HG03196 (cell line): ENCODE measurements around the gene DNMBP.
A peak's percentile ranks its signal among the peaks of the same experiment; 100 is the strongest.
"Not testable (repeated sequence)": the region's sequence is repeated elsewhere in the genome, so short reads cannot be mapped to it uniquely, and the experiment has no call there.

Experiments
- ATAC-seq: cut with Tn5 transposase; IDR thresholded peaks from one replicate; pipeline ENCODE4 v1.9.1; 2021; ENCODE audit not compliant: unreplicated experiment

DNMBP gene

DNA sequence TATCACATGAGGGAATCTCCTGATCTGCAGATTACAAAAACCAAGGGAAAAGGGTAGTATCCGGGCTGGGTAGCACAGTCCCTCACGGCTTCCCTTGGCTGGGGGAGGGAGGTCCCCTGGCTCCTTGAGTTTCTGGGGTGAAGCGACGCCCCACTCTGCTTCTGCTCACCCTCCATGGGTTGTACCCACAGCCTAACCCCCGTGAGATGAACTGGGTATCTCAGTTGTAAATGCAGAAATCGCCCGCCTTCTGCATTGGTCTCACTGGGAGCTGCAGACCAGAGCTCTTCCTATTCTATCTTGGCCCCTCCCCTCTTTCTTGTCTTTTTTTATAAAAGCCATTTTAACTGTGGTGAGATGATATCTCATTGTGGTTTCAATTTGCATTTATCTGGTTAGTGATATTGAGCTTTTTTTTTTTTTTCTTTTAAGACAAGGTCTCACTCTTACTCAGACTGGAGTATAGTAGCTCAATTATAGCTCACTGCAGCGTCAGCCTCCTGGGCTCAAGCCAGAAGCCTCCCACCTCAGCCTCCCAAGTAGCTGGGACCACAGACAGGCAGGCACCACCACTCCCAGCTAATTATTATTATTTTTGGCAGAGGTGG is 139.5 kb downstream of the DNMBP start:
- ATAC-seq: no peak

DNA sequence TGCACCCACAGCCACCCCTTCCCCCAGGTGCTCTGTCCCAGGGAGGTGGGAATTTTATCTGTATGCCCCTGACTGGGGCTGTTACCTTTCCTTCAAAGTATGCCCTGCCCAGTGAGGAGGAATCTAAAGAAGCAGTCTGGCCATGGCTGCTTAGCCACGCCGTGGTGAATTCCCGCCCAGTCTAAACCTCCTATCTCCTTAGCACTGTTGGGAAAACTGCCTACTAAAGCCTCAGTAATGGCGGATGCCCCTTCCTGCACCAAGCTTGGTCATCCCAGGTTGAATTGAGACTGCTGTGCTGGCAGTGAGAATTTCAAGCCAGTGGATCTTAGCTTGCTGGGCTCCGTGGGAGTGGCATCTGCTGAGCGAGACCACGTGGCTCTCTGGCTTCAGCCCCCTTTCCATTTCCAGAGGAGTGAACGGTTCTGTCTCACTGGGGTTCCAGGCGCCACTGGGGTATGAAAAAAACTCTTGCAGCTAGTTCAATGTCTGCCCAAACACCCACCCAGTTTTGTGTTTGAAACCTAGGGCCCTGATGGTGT is 140.1 kb downstream of the DNMBP start:
- ATAC-seq: no peak

DNA sequence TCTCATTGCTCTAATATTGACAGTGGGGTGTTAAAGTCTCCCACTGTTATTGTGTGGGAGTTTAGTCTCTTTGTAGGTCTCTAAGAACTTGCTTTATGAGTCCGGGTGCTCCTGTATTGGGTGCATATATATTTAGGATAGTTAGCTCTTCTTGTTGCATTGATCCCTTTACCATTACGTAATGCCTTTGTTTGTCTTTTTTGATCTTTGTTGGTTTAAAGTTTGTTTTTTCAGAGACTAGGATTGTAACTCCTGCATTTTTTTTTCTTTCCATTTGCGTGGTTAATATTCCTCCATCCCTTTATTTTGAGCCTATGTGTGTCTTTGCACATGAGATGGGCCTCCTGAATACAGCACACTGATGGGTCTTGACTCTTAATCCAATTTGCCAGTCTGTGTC is 142.5 kb downstream of the DNMBP start:
- not testable (repeated sequence) for ATAC-seq

DNA sequence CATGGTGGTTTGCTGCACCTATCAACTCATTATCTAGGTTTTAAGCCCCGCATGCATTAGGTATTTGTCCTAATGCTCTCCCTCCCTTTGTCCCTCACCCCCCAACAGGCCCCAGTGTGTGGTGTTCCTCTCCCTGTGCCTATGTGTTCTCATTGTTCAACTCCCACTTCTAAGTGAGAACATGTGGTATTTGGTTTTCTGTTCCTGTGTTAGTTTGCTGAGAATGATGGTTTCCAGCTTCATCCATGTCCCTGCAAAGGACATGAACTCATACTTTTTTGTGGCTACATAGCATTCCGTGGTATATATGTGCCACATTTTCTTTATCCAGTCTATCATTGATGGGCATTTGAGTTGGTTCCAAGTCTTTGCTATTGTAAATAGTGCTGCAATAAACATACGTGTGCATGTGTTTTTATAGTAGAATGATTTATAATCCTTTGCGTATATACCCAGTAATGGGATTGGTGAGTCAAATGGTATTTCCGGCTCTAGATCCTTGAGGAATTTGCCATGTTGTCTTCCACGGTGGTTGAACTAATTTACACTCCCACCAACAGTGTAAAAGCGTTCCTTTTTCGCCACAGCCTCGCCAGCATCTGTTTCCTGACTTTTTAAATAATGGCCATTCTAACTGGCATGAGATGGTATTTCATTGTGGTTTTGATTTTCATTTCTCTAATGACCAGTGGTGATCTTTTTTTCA is 146.1 kb downstream of the DNMBP start:
- not testable (repeated sequence) for ATAC-seq

DNA sequence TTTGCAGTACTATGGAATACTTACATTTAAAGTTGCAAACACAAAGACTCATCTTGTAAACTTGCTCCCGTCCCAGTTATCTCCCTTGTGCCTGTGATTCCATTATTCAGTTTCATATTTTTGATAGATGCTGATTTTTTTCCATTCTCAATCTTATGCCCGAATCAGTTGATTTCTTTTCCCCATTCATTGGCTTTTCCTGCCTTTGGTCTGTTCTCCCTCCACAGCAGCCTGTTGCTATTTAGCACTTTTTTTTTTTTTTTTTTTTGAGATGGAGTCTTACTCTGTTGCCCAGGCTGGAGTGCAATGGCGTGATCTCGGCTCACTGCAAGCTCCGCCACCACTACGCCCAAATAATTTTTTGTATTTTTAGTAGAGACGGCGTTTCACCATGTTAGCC is 149.3 kb downstream of the DNMBP start:
- ATAC-seq: no peak

DNA sequence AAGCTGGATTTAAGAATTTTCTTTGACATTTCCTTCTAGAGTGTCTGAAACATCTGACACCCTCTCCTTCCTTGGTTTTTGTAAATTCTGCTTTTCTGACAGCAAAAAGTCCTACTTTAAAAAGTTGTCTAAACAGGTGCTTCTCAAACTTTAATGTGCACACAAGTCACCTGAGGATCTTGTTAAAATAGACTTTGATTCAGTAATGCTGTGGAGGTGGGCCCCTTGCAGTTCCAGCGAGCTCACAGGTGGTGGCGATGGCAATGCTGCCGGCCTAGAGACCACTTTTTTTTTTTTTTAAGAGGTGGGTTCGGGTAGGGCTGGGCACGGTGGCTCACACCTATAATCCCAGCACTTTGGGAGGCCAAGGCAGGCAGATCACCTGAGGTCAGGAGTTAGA is 150.2 kb downstream of the DNMBP start:
- no peak for ATAC-seq

DNA sequence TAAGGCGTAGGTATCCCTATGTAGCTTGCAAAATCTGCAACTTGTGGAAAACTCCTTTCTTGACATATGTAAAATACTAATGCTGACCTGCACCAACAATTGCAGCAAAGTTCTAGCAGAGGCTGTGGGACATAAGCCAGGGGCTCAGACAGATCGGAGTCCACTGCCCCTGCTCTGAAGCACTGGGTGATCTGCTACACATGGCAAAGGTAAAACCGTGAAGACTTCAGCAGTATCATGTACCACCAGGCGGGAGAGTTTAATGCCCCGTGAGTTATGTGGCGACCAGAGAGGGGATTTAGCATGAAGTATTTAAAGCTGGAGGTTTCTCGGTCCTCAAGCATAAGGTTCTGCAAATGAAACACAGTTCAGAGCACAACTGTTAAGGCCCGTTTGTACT is 150.9 kb downstream of the DNMBP start:
- no peak for ATAC-seq

DNA sequence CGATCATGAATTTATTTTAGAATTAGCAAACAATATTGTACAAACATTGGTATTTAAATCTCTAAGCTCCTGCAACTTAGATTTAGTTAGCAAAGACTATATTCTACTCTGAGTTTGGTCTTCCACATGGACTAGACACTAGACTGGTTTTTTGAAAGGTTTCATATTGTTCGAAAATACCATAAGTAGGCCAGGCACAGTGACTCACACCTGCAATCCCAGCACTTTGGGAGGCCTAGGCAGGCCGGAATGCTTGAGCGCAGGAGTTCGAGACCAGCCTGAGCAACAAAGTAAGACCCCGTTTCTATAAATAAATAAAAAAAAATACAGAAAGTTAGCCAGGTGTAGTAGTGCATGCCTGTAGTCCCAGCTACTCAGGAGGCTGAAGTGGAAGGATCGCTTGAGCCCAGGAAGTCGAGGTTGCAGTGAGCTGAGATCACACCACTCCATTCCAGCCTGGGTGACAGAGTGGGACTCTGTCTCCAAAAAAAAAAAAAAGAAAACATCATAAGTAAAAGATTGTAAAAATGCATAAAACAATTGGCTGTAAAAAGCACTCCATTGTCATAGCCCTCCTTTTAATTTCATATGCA is 154.2 kb downstream of the DNMBP start:
- ATAC-seq: no peak

DNA sequence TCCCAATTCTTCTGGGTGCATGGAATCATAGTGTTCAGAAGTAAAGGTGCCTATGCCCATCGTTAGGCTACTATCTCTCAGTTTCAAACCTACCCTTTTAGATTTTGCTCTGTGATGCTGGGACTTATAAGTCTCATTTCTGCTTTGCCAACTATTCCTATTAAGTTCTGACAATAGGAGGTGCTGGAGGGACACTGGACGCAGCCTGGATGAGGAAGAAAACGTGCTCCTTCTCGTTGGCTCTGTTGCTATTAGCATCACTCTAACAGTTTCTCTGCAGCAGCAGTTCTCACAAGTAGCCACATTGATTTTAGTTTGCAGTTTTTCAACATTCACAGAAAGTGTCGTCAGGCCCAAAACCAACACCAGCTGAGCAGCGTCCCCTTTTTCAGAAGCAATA is 154.9 kb downstream of the DNMBP start:
- ATAC-seq: no peak

DNA sequence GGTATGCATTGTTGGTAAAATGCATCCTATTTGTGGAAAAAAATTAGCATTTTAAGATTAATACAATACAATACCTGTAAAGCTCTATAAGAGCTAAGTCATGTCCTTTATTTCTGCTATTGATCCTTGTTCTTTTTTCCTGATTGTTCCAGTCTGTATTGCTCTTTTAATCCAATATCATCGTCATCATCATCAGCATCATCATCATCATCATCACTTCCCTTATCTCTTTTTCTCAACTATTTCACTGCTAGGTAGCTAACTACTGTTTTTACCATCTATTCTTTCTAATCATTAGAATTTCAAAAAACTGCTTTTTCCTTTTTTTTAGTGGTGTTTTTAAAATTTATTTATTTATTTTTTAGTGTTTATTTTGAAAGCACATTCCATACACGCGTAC is 156.1 kb downstream of the DNMBP start:
- ATAC-seq: no peak

DNA sequence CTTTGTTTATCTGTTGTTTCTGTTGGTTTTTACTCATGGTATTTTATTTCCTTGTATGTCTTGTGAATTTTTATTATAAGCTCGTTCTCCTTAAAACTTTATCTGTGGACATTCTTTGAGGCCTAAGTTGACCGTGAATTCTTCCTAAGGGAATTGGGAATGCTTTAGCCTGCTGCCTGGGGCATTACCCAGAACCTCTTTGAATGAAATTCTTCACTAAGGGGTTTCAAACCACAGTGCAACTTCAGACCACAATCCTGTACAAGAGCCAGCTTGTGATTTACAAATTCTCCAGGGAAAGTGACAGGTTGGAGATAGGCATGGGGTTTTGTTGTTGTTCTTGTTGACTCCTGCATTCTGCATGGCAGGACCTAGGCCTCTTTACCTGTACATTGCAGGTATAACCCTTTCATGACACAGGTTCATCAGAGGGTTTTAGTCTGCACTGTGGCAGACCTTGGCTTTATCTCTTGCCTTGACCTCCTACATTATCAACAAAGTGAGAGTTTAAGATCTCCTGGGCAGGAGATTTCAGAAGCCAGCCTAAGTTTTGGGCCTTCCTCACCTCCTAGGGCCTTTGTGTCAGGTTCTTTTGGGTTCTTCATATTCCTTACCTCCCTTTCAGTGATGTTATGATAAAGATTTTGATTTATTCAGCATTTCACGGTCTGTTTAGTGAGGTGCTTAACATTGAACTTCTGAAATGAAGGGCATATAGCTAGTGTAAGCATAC is 157.1 kb downstream of the DNMBP start:
- no peak for ATAC-seq

DNA sequence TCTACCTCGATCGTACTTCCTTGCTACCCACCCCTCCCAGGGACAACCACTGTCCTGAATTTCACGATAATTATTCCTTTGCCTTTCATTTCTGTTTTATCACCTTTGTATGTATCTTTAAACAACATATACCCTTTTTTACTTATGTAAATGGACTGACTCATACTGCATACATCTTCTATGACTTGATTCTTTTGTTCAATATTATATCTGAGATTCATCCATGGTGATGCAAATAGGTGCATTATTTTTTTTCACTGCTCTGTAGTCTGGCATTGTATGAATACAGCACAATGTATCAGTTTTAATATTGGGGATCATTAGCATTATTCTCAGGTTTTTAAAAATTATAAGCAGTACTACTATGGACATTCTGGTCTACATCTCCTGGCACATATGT is 157.9 kb downstream of the DNMBP start:
- no peak for ATAC-seq

DNA sequence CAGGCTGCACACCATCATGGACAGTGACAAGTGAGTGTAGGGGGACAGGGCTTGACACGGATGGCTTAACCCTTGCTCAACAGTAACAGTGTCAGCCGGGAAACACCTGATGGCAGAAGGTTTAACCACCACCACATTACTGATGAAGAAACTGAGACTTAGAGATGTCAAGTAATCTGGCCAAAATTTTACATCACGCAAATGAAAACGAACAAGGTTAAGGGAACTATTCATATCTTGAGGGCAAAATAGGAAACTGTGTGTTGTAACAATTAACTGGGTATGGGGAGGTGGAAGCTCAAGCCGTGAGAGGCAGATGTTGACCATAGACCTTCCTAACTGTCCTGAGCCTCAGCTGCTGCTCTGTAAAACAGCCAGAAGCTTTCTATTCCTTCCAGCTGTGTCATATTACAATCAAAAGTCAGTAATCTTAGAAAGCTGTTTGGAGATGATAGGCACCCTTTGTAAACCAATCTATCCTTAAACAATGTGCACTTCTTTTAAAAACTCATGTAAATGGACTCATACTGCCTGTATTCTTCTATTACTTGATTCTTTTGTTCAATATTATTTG is 158.9 kb downstream of the DNMBP start:
- no peak for ATAC-seq

DNA sequence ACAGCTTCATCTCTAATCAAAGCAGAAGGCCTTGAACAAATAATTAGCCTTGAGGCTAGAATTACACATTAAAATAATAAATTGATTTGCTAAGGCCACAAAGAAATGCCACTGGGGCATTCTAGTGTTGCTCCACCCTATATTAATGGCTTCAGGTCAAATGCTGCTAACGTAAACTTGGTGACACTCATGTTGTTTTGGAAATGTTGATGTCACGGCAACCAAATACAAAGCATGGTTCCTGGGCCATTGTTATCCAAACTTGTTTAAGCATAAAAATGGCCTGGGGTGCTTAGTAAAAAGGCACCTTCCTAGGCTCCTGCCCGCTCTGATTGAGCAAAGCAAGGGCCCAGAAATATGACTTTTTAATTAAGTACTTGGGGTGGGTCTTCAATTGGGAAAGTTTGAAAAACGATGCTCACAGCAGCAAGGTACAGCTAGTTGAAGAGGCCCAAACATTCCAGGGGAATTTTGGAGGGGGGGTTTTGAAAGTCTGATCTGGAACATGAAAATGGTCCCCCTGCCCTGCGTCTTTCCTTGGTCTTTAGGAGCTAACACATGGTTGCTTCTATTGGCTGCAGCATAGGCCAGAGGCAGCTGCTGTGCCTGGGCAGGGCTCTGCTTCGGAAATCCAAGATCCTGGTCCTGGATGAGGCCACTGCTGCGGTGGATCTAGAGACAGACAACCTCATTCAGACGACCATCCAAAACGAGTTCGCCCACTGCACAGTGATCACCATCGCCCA is 159.6 kb downstream of the DNMBP start:
- ATAC-seq: no peak

DNA sequence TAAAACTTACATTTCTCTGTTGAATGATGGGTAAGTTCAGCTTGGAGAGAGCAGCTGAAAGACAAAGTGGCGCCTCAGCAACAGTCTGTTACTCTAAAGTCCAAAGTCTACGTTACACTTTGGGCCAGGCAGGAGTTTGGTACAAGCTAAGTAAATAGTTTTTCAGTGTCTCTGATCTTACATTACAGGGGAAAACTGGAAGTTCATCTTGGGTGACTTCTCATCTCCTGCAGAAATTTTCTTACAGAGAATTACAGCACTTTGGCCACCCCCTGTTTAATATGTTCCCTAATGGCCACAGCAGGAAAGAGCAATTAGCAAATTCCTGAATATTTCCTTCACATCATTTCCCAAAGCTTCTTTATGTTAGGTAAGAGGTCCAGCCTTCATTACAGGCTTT is 160.2 kb downstream of the DNMBP start:
- ATAC-seq: no peak

DNA sequence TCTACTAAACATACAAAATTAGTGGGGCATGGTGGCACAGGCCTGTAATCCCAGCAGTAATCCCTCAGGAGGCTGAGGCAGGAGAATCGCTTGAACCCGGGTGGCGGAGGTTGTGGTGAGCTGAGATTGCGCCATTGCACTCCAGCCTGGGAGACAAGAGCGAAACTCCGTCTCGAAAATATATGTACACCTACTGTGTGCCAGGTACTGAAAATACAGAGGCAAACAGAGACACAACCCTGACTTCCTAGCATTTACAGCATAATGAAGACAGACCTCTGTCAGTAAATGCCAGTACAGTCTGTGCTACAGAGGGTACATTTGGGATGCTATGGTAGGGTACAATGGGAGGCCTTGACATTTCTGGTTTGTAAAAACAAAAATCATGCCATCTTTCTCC is 160.7 kb downstream of the DNMBP start:
- ATAC-seq: no peak

DNA sequence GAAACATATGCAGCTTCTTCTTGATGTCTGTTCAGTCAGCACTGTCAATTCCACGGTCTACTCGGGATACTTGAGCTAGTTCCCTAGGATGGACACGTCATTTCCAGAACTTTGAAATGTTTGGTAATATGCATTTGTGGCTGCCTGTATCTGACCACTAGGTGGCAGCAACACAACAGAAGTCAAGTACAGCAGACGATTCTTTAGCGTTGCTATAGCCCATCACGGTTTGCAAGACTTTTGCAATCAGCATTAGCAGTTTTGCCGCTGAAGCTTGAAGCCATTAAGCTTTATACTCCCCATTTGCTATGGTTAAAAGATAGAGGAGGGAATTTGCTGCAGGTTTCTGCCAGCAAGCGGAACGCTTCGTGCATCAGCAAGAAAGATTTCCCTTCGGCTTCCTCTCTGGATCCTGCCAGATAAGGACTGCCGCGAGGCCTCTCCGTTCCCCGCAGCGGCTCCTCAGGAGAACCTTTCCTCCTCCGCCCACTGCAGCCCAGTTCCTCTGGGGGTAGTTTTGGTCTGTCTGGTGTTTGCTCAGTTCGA is 163.8 kb downstream of the DNMBP start:
- ATAC-seq: peak; percentile 63

DNA sequence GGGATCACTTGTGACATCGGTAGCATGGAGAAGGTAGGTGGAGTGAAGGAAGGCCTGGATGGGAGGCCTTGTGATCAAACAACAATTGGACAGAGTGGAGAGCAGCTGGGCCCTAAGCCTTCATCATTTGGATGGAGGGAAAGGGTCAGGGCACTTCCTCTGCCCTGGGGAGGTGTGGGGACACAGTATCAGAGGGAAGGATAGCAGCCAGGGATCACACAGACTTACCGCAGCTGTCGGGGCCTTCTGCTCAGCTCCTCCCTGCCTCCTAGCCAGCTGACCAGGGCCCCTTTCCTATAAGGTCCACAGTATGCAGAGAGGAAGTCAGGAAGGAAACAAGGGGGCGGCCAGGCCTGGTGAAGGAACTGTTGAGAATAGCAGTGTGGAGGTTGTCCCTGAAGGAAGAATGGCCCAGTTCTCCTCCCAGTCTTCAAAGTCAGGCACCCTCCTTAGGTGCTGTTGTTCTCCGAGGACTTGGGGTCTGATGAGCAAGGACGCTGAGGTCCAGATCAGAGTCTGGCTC is 165.3 kb downstream of the DNMBP start:
- ATAC-seq: no peak

DNA sequence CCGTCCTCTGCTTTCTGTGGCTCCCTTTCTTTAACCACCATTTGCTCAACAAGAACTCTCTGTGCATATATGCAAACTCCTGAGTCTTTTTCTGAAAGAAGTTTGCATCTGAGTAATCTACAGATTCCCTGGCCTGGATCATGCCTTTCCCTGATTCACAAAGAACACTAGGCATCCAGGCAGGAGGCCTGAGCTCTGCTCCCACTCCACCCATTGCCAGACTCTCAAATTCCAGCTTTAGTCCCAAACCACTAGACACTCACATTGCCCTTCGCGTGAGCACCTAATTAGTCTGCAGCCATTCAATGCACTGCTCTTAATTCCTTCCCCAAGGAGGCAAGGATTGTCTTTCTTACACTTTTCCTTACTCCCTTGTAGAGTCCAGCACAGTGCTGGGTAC is 166.4 kb downstream of the DNMBP start:
- ATAC-seq: no peak

DNA sequence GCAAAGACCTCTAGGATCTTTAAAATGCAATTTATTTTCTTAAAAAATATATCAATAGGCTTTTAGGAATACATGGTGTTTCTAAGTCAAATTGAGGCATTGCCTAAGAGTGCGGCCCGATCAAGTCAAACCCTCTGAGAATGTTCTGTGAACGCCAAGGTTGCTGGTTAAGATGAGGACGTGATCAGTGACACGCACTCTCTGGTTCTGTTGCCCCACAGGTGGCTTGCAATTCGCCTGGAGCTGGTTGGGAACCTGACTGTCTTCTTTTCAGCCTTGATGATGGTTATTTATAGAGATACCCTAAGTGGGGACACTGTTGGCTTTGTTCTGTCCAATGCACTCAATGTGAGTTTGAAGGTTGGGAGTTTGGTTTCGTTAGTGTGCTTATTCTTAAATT is 168.0 kb downstream of the DNMBP start:
- ATAC-seq: no peak
